HG02970 (cell line): Measurements from ENCODE around the gene WBP11.

ENCODE experiments used
- ATAC-seq: cut with Tn5 transposase; IDR thresholded peaks from one replicate; pipeline ENCODE4 v1.9.1; 2021; ENCODE audit warnings: mild to moderate bottlenecking, moderate library complexity, moderate number of reproducible peaks; ENCODE audit not compliant: unreplicated experiment, low FRiP score

The WBP11 gene

GRCh38 chr12:14825256-14825655, 22.0 kb upstream of the WBP11 start:
- ATAC-seq = no peak

GRCh38 chr12:14824012-14824634, 20.8 kb upstream of the WBP11 start:
- ATAC-seq = no peak

- ATAC-seq = no peak
Observed at GRCh38 chr12:14814014-14814413, 10.7 kb upstream of the WBP11 start, which contains the start of gene SMCO3. Gene SMCO3 (minus strand): TSS chr12:14814182. CDS start chr12:14806680, 7,502 bp downstream.

GRCh38 chr12:14811486-14811885, 8.2 kb upstream of the WBP11 start:
- ATAC-seq = no peak

GRCh38 chr12:14810953-14811483, 7.7 kb upstream of the WBP11 start:
- ATAC-seq = no peak

- ATAC-seq = no peak
Observed at GRCh38 chr12:14810167-14810952, 7.1 kb upstream of the WBP11 start.

GRCh38 chr12:14803830-14804160, 517 bp upstream of the WBP11 start:
- peak; percentile 6 for ATAC-seq

GRCh38 chr12:14802721-14803010, 612 bp downstream of the WBP11 start:
- no peak for ATAC-seq

GRCh38 chr12:14802247-14802646, 1.0 kb downstream of the WBP11 start:
- ATAC-seq = no peak

GRCh38 chr12:14795028-14795448, 8.2 kb downstream of the WBP11 start:
- no peak for ATAC-seq

GRCh38 chr12:14785568-14785967, 17.7 kb downstream of the WBP11 start:
- no peak for ATAC-seq

GRCh38 chr12:14784471-14784870, 18.8 kb downstream of the WBP11 start:
- no peak for ATAC-seq

- no peak for ATAC-seq
Observed at GRCh38 chr12:14782756-14783155, 20.5 kb downstream of the WBP11 start.

GRCh38 chr12:14781563-14781962, 21.7 kb downstream of the WBP11 start:
- no peak for ATAC-seq

GRCh38 chr12:14780859-14781258, 22.4 kb downstream of the WBP11 start:
- no peak for ATAC-seq

GRCh38 chr12:14779834-14780233, 23.4 kb downstream of the WBP11 start:
- ATAC-seq = no peak

GRCh38 chr12:14777271-14777670, 26.0 kb downstream of the WBP11 start:
- ATAC-seq = no peak

GRCh38 chr12:14776236-14776961, 26.9 kb downstream of the WBP11 start:
- ATAC-seq = no peak

- no peak for ATAC-seq
Observed at GRCh38 chr12:14775636-14775980, 27.7 kb downstream of the WBP11 start.

- ATAC-seq = no peak
Observed at GRCh38 chr12:14774906-14775635, 28.2 kb downstream of the WBP11 start.
